Bronchial epithelial cell (primary cell): ENCODE data around the gene QRFPR. TPM values are rescaled to one million over a fixed set of nuclear protein-coding genes. Genes with fewer than 3 reads are reported as not detected.
A peak's percentile ranks its signal among the peaks of the same experiment; 100 is the strongest.

Experiments used
- DNase-seq: peaks from one replicate; pipeline ENCODE4 v3.0.0-alpha.2; 2010; ENCODE audit warnings: low read depth
- FAIRE-seq: peaks from 2 replicates; lab custom pipeline; 2011; peaks lifted over from hg19 to GRCh38; lab: Jason Lieb, UNC
- H3K27me3 ChIP-seq: 2 replicates; pipeline ENCODE4 v1.5.1; 2011; ENCODE audit warnings: low read length; ENCODE audit not compliant: control insufficient read depth, insufficient read depth
- H3K36me3 ChIP-seq: 2 replicates; pipeline ENCODE4 v1.5.1; 2011; ENCODE audit warnings: low read length; ENCODE audit not compliant: control insufficient read depth, insufficient read depth
- H3K4me3 ChIP-seq: 2 replicates; pipeline ENCODE4 v1.5.1; 2011; ENCODE audit warnings: mild to moderate bottlenecking, low read depth, low read length, control low read depth
- CTCF ChIP-seq: IDR thresholded peaks from 2 replicates; pipeline ENCODE4 v1.5.1; 2011; ENCODE audit warnings: mild to moderate bottlenecking, moderate library complexity, low read length, control low read depth, inconsistent platforms; ENCODE audit not compliant: insufficient read depth, severe bottlenecking
- total RNA-seq: library from RNA; depleted of rRNA; stranded (reverse); fragments of >200 nt; gene quantifications from 2 replicates; pipeline ENCODE4 v1.2.1, GENCODE V29; 2014

QRFPR gene
- total RNA-seq, 1 donor from 2014 or later, result not detected

GRCh38 chr4:121339307-121339706 lies 41.5 kb downstream of the QRFPR start:
- no peak overlapping the region for H3K4me3 ChIP-seq
- no peaks in the 10 kb centered on the region for H3K36me3 ChIP-seq
- DNase-seq (peak; percentile 8), FAIRE-seq (peak; percentile 70)
- no peak for TF ChIP-seq CTCF
- H3K27me3 ChIP-seq, result no peaks in the 10 kb centered on the region

- FAIRE-seq (no peak), DNase-seq (no peak)
- Histone ChIP-seq H3K36me3 (no peaks in the 10 kb centered on the region), H3K4me3 (no peak overlapping the region), H3K27me3 (no peaks in the 10 kb centered on the region)
- no peak for TF ChIP-seq CTCF
Measured at GRCh38 chr4:121338518-121338917, 42.3 kb downstream of the QRFPR start.

- DNase-seq, result peak; percentile 7
- H3K36me3 ChIP-seq, result no peaks in the 10 kb centered on the region
- TF ChIP-seq CTCF, result no peak
- no peaks in the 10 kb centered on the region for H3K27me3 ChIP-seq
- no peak for FAIRE-seq
- H3K4me3 ChIP-seq, result no peak overlapping the region
Measured at GRCh38 chr4:121336706-121337105, 44.1 kb downstream of the QRFPR start.

- TF ChIP-seq CTCF, result no peak
- Histone ChIP-seq H3K4me3 (no peak overlapping the region), H3K36me3 (no peaks in the 10 kb centered on the region), H3K27me3 (no peaks in the 10 kb centered on the region)
- DNase-seq (no peak), FAIRE-seq (no peak)
Measured at GRCh38 chr4:121330180-121330665, 50.6 kb downstream of the QRFPR start.

GRCh38 chr4:121326597-121326996 lies 54.2 kb downstream of the QRFPR start:
- Histone ChIP-seq H3K27me3 (no peaks in the 10 kb centered on the region), H3K36me3 (no peaks in the 10 kb centered on the region), H3K4me3 (no peak overlapping the region)
- DNase-seq, result no peak
- no peak for TF ChIP-seq CTCF
- no peak for FAIRE-seq

- H3K27me3 ChIP-seq, result peaks cover 3% of the 10 kb centered on the region
- no peak for TF ChIP-seq CTCF
- H3K36me3 ChIP-seq, result no peaks in the 10 kb centered on the region
- H3K4me3 ChIP-seq, result no peak overlapping the region
- FAIRE-seq, result no peak
- DNase-seq, result no peak
Measured at GRCh38 chr4:121324331-121324730, 56.5 kb downstream of the QRFPR start.
